Measurements from ENCODE around the gene ANKMY1.

Gene ANKMY1

DNA sequence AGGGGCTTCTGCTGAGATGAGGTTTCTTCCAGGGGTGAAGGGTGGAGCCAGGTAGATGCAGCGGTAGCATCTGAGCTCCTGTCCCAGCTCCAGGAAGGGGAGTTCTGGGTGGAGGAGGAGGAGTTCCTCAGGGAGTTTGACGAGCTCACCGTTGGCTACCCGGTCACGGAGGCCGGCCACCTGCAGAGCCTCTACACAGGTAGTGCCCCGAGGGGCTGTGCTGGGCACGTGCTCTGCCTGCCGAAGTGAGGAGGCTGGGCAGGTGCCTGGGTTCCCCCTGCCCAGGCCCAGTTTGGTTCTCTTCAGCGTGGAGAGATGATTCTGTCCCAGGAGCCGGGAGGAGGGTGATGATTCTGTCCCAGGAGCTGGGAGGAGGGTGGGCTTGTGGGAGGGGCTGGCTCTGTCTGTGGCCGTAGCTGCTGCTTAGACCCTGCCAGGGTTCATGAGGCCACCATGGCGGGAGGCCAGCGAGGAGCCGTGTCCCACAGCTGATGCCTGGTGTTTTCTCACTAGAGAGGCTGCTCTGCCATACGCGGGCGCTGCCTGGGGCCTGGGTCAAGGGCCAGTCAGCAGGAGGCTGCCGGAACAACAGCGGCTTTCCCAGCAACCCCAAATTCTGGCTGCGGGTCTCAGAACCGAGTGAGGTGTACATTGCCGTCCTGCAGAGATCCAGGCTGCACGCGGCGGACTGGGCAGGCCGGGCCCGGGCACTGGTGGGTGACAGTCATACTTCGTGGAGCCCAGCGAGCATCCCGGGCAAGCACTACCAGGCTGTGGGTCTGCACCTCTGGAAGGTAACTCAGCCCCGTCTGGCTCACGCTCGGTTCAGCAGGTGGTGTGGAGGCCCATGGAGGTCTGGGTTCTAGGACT is 37.0 kb upstream of the ANKMY1 start:
- no peak for DNase-seq (ENCODE audit: low read depth in 3 of 3)

DNA sequence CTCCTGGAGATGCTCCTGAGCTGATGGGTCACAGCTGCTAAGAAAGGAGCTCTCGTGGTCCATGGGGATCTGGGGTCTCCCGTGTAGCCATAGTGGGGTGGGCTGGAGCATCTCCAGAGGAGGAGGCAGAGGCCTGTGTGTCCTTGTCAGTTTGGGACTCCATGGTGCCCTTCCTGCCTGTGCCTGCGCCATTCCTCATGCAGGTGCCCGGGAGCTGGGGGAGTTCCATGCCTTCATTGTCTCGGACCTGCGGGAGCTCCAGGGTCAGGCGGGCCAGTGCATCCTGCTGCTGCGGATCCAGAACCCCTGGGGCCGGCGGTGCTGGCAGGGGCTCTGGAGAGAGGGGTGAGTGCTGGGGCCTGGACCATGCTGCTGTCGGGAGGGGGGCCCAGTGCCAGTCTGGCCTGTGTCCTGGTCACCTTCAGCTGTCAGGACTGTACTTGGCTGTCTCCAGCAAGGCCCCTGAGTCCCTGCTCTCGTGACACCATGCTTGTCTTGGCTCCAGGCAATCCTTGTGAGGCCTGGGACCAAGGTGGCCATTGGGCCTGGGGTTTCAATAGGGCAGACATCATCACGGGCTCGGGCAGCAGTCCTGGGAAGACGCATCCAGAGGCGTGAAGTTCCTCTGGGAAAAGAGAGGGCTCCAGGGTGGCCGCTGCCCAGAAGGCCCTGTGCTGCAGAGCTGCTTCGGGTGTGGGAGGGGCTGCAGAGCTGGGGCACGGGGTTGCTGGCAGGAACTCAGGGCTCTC is 36.1 kb upstream of the ANKMY1 start:
- DNase-seq (ENCODE audit: low read depth in 3 of 3): no peak

DNA sequence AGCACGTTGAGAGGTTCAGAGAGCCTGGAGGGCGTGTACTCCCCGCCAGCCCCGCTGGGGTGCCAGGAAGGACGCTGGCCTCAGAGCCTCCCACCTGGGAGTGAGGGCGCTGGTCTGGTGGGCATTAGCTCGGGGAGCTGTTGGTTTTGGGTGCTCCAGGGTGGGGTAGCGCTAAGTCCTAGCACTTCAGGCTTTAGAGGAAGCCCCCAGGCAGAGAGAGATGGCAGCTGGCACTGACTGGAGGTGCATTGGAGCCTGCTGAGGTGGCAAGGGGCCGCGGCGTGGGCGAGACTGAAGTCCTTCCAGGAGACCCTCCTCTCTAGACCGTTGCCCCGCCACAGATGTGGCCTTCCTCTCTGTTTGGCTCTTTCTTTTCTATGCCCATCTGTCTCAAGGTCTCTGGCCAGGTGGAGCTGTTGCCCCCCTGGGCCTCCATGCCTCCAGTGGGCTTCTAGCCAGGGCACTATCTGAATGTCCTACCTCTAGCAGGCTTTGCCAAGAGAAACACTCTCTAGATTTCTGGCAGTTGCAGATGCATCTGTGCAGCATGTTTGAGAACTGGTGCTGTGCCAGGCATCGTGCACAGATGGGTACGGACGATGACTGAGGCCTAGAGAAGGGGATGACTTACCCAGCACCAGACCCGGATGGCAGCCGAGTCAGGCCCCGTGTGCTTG is 35.4 kb upstream of the ANKMY1 start:
- no peak for DNase-seq (ENCODE audit: low read depth in 3 of 3)

DNA sequence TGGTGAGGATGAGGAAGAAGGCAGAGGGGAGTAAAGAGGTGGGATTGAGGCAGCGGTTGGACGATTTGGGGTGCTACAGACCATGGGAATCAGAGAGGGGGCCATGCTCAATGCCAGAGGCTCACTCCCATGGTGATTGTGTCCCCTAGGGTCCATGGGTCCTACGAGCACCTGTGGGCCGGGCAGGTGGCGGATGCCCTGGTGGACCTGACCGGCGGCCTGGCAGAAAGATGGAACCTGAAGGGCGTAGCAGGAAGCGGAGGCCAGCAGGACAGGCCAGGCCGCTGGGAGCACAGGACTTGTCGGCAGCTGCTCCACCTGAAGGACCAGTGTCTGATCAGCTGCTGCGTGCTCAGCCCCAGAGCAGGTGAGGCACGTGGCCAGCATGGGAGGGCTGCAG is 34.0 kb upstream of the ANKMY1 start:
- no peak for DNase-seq (ENCODE audit: low read depth in 3 of 3)

DNA sequence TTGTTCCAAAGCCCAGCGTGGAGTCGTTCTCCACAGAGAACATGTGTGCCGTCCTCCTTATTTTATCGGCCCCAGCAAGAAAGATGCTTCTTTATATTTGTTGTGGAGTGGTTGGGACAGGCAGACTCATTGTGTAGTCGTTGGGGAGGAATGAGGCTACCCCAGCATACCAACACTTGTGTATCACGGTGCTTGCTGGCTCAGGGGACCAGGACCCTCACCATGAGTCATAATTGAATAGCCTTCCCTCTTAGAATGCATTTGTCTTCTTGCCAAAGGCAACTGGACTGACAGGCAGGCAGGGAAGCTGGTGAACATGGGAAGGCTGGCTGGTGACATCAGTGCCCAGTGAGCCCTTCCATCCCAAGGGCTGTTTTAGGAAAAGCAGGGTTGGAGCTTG is 33.4 kb upstream of the ANKMY1 start:
- no peak for DNase-seq (ENCODE audit: low read depth in 3 of 3)

DNA sequence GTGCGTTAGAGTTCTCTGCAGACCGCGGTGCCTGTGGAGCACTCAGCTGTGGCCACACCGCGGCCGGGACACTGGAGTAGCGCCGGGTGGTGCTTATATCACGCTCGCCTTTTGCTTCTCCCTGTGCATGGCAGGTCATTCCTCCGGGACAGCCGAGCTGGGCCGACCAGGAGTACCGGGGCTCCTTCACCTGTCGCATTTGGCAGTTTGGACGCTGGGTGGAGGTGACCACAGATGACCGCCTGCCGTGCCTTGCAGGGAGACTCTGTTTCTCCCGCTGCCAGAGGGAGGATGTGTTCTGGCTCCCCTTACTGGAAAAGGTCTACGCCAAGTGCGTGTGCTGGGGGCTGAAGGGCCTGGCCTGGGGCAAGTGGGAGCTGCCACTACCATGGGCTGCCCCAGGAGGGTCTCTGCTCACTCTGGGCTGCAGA is 32.9 kb upstream of the ANKMY1 start:
- no peak for DNase-seq (ENCODE audit: low read depth in 3 of 3)

DNA sequence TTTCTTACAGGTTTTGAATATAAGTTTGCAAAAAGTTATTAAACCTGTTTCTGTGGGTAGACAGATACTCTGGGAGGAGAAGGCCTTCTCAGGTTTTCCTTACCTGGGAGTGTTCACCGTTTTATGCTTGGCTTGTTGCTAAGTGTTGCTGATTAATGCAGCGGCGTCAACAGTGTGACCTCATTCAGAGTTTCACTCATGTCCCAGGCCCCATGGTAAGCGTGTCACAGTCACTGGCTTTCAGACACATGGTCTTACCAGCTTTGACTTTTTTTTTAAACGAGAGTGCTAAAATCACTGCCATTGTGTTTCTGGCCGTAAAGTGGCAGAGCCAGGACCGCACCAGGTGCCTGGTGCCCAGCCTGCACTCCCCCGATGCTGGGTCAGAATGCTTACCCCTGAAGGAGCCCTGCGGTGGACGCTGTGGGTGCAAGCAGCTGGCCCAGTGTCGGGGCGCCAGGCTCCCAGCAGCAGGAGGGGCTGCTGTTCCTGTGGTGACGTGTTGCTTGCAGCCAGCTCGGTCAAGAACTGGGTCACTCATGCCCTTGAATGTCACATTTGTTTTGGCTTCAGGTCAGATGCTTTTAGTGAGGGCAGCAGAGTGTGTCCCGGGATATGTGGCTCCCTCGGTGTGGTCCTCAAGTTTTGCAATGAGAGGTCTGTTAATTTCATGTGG is 32.2 kb upstream of the ANKMY1 start:
- no peak for DNase-seq (ENCODE audit: low read depth in 3 of 3)

DNA sequence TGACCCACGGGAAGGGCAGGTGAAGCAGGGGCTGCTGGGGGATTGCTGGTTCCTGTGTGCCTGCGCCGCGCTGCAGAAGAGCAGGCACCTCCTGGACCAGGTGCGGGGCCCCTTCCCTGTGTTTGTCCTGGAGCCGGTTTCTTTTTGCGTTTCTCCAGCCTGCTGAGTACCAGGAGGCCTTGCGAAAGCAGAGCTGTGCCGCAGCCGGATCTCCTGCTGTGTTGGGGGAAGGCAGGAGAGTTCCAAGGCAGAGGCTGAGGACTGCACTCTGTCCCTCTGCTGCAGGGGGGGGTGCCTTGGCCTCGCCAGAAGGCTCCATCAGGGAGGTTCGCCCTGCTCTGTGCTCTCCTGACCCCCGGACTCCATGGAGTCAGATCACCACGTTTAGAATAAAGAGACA is 31.6 kb upstream of the ANKMY1 start:
- DNase-seq (ENCODE audit: low read depth in 3 of 3): no peak

DNA sequence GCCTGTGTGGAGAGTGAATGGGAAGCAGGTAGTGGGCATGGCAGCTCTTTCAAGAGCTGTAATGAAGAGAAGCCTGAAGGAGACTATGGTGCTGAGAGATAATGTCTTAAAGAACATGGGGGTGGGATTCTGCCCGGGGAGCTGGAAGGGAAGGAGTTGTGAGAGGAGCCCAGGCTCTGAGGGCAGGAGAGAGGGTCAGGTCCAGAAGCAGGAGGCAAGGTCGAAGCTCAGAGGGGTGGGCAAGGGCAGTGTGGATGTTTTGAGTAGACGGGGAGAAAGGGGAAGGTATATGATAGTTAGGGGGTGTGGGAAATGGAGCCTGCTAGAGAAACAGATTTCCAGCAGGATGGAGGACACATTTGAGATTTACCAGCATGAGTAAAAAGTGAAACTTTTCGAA is 30.9 kb upstream of the ANKMY1 start:
- no peak for DNase-seq (ENCODE audit: low read depth in 3 of 3)

DNA sequence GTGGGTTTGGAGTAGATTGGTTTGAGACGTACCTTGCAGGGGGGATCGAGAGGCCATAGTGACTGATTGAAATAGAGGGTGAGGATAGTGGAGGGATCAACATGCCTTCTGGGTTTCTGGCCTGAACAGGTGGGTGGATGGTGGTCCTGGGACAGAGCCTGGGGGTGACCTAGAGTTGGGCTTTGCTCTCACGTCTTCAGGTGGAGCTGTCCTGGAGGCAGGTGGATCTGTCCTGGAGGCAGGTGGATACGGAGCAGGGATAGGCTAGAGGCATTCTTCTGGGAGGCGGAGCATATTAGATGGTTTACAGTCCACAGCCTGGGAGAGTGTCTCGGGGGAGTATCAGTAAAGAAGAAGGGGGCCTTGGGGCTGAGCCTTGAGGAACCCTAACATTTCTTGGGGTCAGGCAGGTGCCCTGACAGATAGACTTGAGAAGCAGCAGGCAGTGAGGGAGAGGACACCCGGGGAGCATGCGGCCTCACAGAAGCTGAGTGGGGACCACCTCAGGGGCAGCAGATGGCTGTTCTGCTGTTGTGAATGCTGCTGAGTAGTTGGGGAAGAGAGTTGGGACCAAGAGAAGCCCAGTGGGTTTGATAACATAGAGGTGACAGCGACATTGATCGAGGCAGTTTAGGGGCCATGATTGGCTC is 30.3 kb upstream of the ANKMY1 start:
- DNase-seq (ENCODE audit: low read depth in 3 of 3): no peak

DNA sequence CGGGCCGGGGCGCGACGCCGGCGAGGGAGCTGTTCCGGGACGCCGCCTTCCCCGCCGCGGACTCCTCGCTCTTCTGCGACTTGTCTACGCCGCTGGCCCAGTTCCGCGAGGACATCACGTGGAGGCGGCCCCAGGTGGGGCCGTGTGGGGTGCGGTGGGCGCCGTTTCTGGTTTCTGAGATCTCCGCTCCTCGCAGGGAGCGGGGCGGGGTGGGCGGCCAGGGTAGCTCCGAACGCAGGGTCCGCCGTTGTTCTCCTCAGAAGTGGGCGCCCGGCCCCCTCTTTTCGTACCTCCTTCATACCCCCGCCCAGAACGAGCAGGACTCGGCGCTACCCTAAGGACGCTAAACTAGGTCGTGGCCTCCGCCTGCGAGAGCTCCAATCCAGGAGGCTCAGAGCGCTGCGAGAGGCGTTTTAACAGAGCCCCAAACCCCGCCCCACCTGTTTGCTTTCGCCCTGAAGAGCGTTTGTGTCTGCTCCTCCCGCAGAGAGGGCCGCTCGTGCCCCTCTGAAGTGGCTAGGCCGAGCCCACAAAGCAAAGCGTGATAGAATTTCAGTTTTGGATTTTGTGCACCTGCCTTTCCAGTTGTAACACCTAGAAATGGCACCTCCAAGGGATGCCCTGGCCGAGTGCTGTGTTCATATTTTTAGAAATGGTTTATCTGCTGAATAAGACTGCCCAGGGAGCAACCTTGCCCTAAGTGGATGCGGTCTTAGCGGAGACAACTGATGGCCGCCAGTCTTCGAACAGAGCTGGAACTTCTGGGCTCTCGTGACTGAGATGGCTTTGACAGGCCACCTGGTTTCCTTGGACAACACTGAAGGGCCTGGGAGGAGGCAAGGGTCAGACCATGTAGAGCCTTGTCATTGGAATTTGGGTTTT is 29.4 kb upstream of the ANKMY1 start:
- peak in 2 of 3 experiments; percentile 28 to 46 for DNase-seq (ENCODE audit: low read depth in 3 of 3)

DNA sequence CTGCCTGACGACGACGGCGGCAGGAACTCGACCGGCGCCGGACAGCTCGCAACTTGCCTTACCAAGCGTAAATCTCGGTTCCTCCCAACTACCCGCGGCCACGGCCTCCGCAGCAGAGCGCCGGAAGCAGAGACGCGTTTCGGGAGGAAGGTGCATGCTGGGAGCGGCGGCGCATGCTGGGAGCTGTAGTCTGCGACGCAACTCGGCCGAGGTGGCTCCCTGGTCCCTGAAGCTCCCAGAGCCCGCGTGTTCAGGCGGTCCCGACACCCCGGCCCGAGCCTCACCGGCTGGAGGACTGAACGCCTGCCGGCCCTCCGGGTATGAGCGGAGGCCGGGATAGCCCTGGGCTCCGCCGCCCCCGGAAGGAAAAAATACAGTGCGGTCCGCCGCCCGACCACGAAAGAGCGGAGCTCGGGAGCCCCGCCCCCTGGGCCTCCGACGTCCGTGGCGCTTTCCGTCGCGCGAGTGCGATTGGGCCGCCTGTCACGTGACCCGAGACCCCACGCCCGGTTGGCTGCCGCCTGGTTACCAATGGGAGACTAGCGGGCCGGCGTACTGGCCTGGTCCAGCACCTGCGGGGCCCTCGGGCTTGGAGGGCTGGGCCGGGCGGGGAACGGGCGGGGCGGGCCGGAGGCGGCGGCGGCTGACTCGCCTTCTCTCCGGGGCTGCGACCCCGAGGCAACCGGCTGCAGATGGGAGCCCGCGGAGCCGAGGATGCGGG is 28.6 kb upstream of the ANKMY1 start, which contains the start of gene CAPN10:
TSS of gene CAPN10 (plus strand) at position 537 of the 721 bp plus-strand sequence. CDS start at position 715, 178 bp downstream.
- peak; percentile 91 to 95 (median 91) for DNase-seq (ENCODE audit: low read depth in 3 of 3)

DNA sequence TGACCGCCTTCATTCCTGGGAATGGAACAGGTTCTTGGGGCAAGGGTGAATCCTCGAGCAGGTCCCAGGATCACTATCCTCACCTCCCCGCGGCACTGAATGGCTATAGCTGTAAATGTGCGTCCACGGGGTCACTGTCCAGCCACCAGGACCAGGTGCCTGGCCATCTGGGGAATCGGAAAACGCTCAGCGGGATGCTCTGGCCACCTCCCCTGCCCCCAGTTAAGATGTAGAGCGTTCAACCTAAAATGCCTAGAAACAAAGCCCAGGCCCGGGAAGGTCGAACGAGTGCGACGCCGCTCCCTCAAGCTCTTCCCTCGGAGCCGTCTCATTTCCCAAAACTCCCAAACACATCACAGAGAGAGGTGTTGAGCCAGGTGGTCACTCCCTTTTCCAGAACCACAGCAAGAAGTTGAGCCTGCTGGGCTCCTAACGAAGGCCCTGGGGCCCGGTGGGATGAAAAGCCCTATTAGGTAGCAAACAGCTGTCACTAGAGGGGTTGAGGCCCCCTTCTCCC is 28.0 kb upstream of the ANKMY1 start:
- DNase-seq (ENCODE audit: low read depth in 3 of 3): no peak

DNA sequence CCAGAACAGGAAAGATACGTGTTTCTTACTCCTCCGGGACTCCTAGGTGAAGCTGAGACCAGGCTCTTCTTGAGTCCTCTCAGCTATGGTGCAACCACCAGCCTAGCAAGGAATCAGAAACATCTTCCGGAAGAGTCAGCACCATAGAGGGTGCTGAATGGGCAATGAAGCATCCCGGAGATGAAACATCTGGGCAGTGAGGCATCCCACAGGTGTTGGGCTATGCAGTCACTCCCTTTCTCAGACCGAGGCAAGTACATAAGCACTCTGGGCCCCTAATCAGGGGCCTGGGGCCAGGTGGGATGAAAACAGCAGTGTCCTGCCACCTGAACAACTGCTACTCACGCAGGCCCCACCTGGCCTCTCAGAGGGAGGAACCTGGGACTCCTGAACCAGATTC is 27.3 kb upstream of the ANKMY1 start:
- no peak for DNase-seq (ENCODE audit: low read depth in 3 of 3)

DNA sequence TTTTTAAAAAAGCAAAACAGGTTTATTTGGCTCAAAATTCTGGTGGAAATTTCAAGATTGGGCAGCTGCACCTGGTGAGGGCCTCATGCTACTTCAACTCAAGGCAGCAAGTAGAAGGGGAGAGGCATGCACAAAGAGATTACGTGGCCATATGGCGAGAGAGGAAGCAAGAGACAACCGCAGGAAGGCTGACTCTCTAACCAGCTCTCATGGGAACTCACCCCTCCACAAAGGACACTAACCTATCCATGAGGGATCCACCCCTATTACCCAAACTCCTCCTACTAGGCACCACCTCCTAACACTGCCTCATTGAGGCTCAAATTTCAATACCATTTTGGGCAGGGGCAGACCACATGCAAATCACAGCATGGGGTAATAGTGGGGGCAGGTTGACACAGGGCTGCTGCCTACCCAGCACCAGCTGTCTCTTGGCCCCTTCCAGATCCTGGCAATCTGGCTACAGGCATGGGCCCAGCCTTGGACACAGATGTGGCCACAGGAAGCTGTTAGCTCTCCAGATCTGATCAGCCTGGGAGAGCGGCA is 26.8 kb upstream of the ANKMY1 start:
- DNase-seq (ENCODE audit: low read depth in 3 of 3): no peak

DNA sequence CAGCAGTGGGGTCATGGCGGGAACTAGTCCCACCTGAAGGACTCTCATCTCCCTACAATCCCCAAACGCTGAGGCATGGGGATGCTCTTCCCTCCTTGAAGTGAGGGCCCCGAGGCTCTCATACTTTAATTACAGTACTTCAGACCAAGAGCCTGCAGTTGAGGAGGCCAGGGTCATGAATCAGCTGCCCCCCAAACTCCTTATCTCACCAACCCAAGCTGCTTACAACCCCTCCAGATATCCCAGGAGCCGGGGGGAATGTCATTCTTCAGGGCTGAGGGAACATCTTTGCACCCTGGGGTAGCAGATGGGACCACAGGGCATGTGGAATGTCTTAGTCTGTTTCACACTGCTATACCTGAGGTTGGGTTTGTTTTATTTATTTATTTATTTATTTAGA is 26.0 kb upstream of the ANKMY1 start:
- no peak for DNase-seq (ENCODE audit: low read depth in 3 of 3)

DNA sequence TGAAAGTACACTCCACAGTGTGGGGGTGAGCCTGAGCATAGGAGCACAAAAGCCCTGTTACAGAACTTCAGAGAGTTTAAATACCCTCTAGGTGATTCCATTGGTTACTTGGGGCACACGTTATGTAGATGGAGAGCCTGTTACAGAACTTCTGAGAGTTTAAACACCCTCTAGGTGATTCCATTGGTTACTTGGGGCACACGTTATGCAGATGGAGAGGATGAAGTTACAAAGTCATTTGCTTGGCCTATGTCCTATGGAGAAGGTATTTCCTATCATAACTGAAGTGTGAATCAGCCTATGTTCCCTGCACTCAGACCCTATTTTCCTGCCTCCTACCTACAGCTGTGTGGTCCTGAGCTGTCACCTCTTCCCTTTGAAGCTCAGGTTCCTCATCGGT is 25.0 kb upstream of the ANKMY1 start:
- DNase-seq (ENCODE audit: low read depth in 3 of 3): no peak

DNA sequence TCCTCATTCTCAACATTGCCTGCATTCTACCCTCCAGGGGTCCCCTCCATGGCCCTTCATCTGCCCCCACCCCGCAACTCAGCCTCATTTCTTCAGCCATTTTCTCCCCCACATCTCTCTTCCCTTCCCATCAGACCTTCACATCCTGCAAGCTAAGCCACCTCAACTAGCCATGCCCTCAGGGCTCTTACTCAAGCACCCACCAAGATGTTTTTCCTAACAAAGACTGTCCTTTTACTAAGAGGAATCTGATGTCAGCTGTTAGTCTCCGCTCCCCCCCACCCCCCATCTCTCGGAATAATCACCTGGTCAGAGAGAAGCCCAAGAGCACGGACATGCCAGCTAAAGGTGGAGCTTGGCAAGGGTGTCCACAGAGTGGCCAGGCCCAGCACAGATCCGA is 24.0 kb upstream of the ANKMY1 start:
- no peak for DNase-seq (ENCODE audit: low read depth in 3 of 3)

All from stimulated activated CD4-positive, alpha-beta T cell treated with anti-CD3 and anti-CD28 coated beads, TNF-alpha, amount 100 ng/mL, for 4 hours (primary cell).